Glomerular visceral epithelial cell (primary cell): ENCODE data around the gene CHADL.
"Not testable (repeated sequence)": the region's sequence is repeated elsewhere in the genome, so short reads cannot be mapped to it uniquely, and the experiment has no call there.

Experiments
- DNase-seq: peaks from one replicate; pipeline ENCODE4 v3.0.0-alpha.2; 2016; ENCODE audit errors: extremely low spot score

The CHADL gene

GRCh38 chr22:41181349-41182241 is 59.1 kb downstream of the CHADL start:
- peak; percentile 34 for DNase-seq

GRCh38 chr22:41180926-41181325 is 59.8 kb downstream of the CHADL start:
- DNase-seq: no peak

GRCh38 chr22:41180362-41180761 is 60.4 kb downstream of the CHADL start:
- not testable (repeated sequence) for DNase-seq
